C4-2B (cell line): ENCODE results near the gene CCND3.

Source experiments
- ZFX ChIP-seq: fragments of 450-650 bp; IDR thresholded peaks from 2 replicates; pipeline ENCODE4 v1.6.1; 2017
- TF ChIP-seq, protein P1 (sequence below): fragments of 450-650 bp; conservative IDR thresholded peaks from 2 replicates; pipeline ENCODE4 v1.5.1; 2017; ENCODE audit warnings: mild to moderate bottlenecking

DNA sequence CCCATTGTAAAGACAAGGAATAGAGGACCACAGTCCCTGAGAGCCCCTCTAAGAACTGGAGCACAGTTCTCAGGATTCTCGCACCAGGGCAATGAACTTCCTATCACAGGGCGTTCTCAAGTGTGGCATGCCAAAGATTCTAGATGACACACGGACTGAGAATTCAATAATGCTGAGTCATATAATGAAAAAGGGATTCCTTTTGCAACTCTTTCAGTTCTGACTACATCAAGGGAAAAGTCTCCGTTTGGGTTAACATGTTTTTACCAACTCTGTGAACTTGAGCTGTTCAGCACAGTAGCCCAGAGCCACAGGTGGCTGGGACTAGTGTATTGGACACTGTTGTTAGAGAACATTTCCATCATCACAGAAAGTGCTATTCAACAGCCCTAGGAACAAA, 24.1 kb downstream of the CCND3 start:
- TF ChIP-seq, protein P1, sequence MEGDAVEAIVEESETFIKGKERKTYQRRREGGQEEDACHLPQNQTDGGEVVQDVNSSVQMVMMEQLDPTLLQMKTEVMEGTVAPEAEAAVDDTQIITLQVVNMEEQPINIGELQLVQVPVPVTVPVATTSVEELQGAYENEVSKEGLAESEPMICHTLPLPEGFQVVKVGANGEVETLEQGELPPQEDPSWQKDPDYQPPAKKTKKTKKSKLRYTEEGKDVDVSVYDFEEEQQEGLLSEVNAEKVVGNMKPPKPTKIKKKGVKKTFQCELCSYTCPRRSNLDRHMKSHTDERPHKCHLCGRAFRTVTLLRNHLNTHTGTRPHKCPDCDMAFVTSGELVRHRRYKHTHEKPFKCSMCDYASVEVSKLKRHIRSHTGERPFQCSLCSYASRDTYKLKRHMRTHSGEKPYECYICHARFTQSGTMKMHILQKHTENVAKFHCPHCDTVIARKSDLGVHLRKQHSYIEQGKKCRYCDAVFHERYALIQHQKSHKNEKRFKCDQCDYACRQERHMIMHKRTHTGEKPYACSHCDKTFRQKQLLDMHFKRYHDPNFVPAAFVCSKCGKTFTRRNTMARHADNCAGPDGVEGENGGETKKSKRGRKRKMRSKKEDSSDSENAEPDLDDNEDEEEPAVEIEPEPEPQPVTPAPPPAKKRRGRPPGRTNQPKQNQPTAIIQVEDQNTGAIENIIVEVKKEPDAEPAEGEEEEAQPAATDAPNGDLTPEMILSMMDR: no peak
- TF ChIP-seq ZFX: no peak
